ENCODE data around the gene MORN1.
A peak's percentile ranks its signal among the peaks of the same experiment; 100 is the strongest.

The MORN1 gene

GRCh38 chr1:2373551-2374251 lies 17.7 kb downstream of the MORN1 start:
- no peak for DNase-seq (ENCODE audit: low spot score)

GRCh38 chr1:2372551-2373490 lies 18.5 kb downstream of the MORN1 start:
- DNase-seq (ENCODE audit: low spot score): no peak

GRCh38 chr1:2368053-2368744 lies 23.2 kb downstream of the MORN1 start:
- peak; percentile 11 for DNase-seq (ENCODE audit: low spot score)

GRCh38 chr1:2363847-2364513 lies 27.4 kb downstream of the MORN1 start:
- no peak for DNase-seq (ENCODE audit: low spot score)

GRCh38 chr1:2360588-2361364 lies 30.6 kb downstream of the MORN1 start:
- DNase-seq (ENCODE audit: low spot score): no peak

- DNase-seq (ENCODE audit: low spot score): no peak
Measured at GRCh38 chr1:2358651-2359640, 32.4 kb downstream of the MORN1 start.

GRCh38 chr1:2358072-2358471 lies 33.3 kb downstream of the MORN1 start:
- DNase-seq (ENCODE audit: low spot score): no peak

GRCh38 chr1:2356911-2357845 lies 34.2 kb downstream of the MORN1 start:
- no peak for DNase-seq (ENCODE audit: low spot score)

GRCh38 chr1:2356401-2356800 lies 35.0 kb downstream of the MORN1 start:
- DNase-seq (ENCODE audit: low spot score): no peak

- no peak for DNase-seq (ENCODE audit: low spot score)
Measured at GRCh38 chr1:2355373-2356261, 35.7 kb downstream of the MORN1 start.

- no peak for DNase-seq (ENCODE audit: low spot score)
Measured at GRCh38 chr1:2354511-2355372, 36.6 kb downstream of the MORN1 start.

GRCh38 chr1:2353551-2354438 lies 37.6 kb downstream of the MORN1 start:
- DNase-seq (ENCODE audit: low spot score): no peak

GRCh38 chr1:2352897-2353550 lies 38.3 kb downstream of the MORN1 start:
- no peak for DNase-seq (ENCODE audit: low spot score)

- DNase-seq (ENCODE audit: low spot score): no peak
Measured at GRCh38 chr1:2352341-2352896, 38.9 kb downstream of the MORN1 start.

- DNase-seq (ENCODE audit: low spot score): no peak
Measured at GRCh38 chr1:2351723-2352122, 39.6 kb downstream of the MORN1 start.

All from hematopoietic multipotent progenitor cell treated with erythropoietin and hydrocortisone succinate and interleukin-3 and kit ligand, for 15 days (in vitro differentiated cells).